Neural progenitor cell (in vitro differentiated cells): ENCODE measurements around the gene MLYCD.

Source experiments
- CTCF ChIP-seq: fragments of 200-600 bp; sonication (generic); IDR thresholded peaks from 2 replicates; pipeline ENCODE4 v1.5.1; 2017; ENCODE audit warnings: antibody characterized with exemption, mild to moderate bottlenecking
- EZH2 ChIP-seq: fragments of 200-600 bp; sonication (generic); IDR thresholded peaks from 2 replicates; pipeline ENCODE4 v1.6.1; 2017; ENCODE audit warnings: antibody characterized with exemption, mild to moderate bottlenecking, moderate library complexity

- TF ChIP-seq CTCF: no peak
- TF ChIP-seq EZH2: no peak
Observed at GRCh38 chr16:83899978-83900377, 1.1 kb downstream of the MLYCD start.
